Mesothelial cell of epicardium (in vitro differentiated cells): Measurements from ENCODE around the gene HSF2BP. TPM values are rescaled to one million over a fixed set of nuclear protein-coding genes. Genes with fewer than 3 reads are reported as not detected.

Source experiments
- DNase-seq, 2 experiments: peaks; one replicate each; pipeline ENCODE4 v3.0.0; 2021; ENCODE audit warnings: low spot score in 2 of 2; ENCODE audit not compliant: unreplicated experiment in 2 of 2
- H3K27ac Mint-ChIP-seq: 2 replicates; pipeline ENCODE4 v1.8.0; 2021; ENCODE audit warnings: mixed read lengths
- H3K27me3 Mint-ChIP-seq: 2 replicates; pipeline ENCODE4 v1.8.0; 2021; ENCODE audit warnings: low read depth, mixed read lengths
- H3K36me3 Mint-ChIP-seq: 2 replicates; pipeline ENCODE4 v1.8.0; 2021; ENCODE audit warnings: mixed read lengths
- H3K4me1 Mint-ChIP-seq: 2 replicates; pipeline ENCODE4 v1.8.0; 2021; ENCODE audit warnings: mixed read lengths
- H3K4me3 Mint-ChIP-seq: 2 replicates; pipeline ENCODE4 v1.8.0; 2021; ENCODE audit warnings: mild to moderate bottlenecking, moderate library complexity, mixed read lengths
- H3K9me3 Mint-ChIP-seq: 2 replicates; pipeline ENCODE4 v1.8.0; 2021; ENCODE audit warnings: mixed read lengths
- CTCF ChIP-seq: fragments of 200-600 bp; sonication (generic); IDR thresholded peaks from one replicate; pipeline ENCODE4 v1.5.0; 2021; ENCODE audit warnings: antibody characterized with exemption; ENCODE audit not compliant: unreplicated experiment
- total RNA-seq: library from RNA; stranded (reverse); gene quantifications from 3 replicates; pipeline ENCODE4 v1.2.1, GENCODE V29; 2021

Gene HSF2BP
- total RNA-seq, 1 donor from 2014 or later, result 5.1 TPM

GRCh38 chr21:43605320-43606215, 53.7 kb downstream of the HSF2BP start:
- H3K4me3 Mint-ChIP-seq, result no peak overlapping the region
- no peak for TF ChIP-seq CTCF
- no peaks in the 10 kb centered on the region for H3K27me3 Mint-ChIP-seq
- no peak for DNase-seq
- H3K27ac Mint-ChIP-seq, result no peak overlapping the region
- H3K4me1 Mint-ChIP-seq, result peaks cover 23% of the 10 kb centered on the region
- peaks cover 12% of the 10 kb centered on the region for H3K9me3 Mint-ChIP-seq
- H3K36me3 Mint-ChIP-seq, result peaks cover 10% of the 10 kb centered on the region

- H3K4me1 Mint-ChIP-seq, result peaks cover 26% of the 10 kb centered on the region
- no peak for TF ChIP-seq CTCF
- H3K36me3 Mint-ChIP-seq, result peaks cover 10% of the 10 kb centered on the region
- no peak for DNase-seq
- H3K27ac Mint-ChIP-seq, result no peak overlapping the region
- no peak overlapping the region for H3K4me3 Mint-ChIP-seq
- H3K27me3 Mint-ChIP-seq, result no peaks in the 10 kb centered on the region
- peaks cover 12% of the 10 kb centered on the region for H3K9me3 Mint-ChIP-seq
Measured at GRCh38 chr21:43604505-43605204, 54.6 kb downstream of the HSF2BP start.

- Mint-ChIP-seq H3K36me3 (peaks cover 10% of the 10 kb centered on the region), H3K27ac (no peak overlapping the region), H3K4me3 (no peak overlapping the region), H3K27me3 (no peaks in the 10 kb centered on the region), H3K9me3 (peaks cover 12% of the 10 kb centered on the region), H3K4me1 (peaks cover 25% of the 10 kb centered on the region)
- DNase-seq, result no peak
- TF ChIP-seq CTCF, result no peak
Measured at GRCh38 chr21:43603641-43604504, 55.4 kb downstream of the HSF2BP start.

- H3K4me3 Mint-ChIP-seq, result no peak overlapping the region
- no peak overlapping the region for H3K27ac Mint-ChIP-seq
- no peaks in the 10 kb centered on the region for H3K27me3 Mint-ChIP-seq
- peaks cover 10% of the 10 kb centered on the region for H3K36me3 Mint-ChIP-seq
- H3K9me3 Mint-ChIP-seq, result peaks cover 11% of the 10 kb centered on the region
- no peak for DNase-seq
- H3K4me1 Mint-ChIP-seq, result peaks cover 30% of the 10 kb centered on the region
- TF ChIP-seq CTCF, result no peak
Measured at GRCh38 chr21:43603233-43603626, 56.1 kb downstream of the HSF2BP start.
